HG02981 (cell line): ENCODE results near the gene POU1F1.
"Not testable (repeated sequence)": the region's sequence is repeated elsewhere in the genome, so short reads cannot be mapped to it uniquely, and the experiment has no call there.

Experiments used
- ATAC-seq: cut with Tn5 transposase; IDR thresholded peaks from one replicate; pipeline ENCODE4 v1.9.1; 2021; ENCODE audit warnings: mild to moderate bottlenecking, moderate library complexity; ENCODE audit not compliant: unreplicated experiment

Gene POU1F1

DNA sequence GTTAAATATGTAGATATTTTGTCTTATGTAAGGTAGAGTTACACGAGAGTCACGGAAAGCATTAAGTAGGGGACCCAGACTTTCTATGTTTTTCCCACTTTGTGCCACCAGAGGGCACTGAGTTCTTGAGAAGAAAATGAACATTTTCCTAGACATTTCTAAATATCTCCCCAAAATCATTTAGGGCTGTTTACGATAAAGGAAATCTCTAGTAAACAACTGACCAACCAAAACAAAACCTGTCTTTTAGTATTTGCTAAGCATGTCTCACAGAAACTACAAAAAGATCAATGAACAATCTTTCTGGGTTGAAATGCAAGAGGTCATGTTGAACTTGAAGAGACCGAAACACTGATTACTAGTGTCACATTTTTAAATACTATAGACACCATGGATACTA lies 16.1 kb downstream of the POU1F1 start:
- peak; percentile 74 for ATAC-seq

DNA sequence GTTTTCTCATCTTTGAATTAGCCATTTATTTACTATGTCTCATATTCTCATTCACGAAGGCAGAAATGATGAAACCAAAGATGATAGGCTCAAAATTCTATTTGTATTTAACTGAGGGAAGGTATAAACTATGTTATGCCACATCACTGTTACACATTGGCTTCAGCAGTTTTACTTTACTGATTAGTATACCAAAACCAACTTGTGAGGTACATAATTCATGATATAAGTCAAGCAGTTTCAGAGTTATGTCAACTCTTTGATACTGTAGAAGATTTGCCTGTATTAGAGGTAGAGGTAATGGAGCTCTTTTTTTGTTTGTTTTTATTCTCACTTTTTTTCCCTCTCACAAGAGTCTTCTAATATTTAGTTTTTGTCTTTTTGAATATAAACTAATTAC lies 26.4 kb downstream of the POU1F1 start:
- ATAC-seq: no peak

- no peak for ATAC-seq
These were observed 27.6 kb downstream of the POU1F1 start for GRCh38 chr3:87248831-87249230.

DNA sequence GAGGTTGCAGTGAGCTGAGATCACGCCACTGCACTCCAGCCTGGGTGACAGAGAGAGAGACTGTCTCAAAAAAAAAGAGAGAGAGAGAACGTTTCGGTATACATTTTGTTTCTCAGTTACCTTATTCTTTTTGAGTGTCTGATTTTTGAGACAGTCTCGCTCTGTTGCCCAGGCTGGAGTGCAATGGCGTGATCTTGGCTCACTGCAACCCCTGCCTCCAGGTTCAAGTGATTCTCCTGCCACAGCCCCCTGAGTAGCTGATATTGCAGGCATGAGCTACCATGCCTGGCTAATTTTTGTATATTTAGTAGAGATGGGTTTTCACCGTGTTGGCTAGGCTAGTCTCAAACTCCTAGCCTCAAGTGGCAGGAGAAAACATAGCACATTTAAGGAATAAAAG lies 28.2 kb downstream of the POU1F1 start:
- not testable (repeated sequence) for ATAC-seq

DNA sequence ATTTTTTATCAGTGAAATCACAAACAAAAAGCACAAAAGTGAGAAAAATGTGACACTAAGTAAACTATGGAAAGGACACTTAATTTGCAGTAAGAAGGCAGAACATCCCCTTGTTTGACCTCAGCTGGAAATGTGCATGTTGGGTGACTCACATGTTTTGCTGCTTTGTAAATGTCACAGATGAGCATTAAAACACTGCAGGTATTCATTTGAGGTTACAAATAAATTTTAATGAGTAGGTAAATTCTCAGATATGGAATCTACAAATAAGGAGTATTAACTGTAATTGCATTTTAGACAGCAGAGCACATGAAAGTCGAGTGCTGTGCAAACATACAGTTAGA lies 29.0 kb downstream of the POU1F1 start:
- no peak for ATAC-seq

DNA sequence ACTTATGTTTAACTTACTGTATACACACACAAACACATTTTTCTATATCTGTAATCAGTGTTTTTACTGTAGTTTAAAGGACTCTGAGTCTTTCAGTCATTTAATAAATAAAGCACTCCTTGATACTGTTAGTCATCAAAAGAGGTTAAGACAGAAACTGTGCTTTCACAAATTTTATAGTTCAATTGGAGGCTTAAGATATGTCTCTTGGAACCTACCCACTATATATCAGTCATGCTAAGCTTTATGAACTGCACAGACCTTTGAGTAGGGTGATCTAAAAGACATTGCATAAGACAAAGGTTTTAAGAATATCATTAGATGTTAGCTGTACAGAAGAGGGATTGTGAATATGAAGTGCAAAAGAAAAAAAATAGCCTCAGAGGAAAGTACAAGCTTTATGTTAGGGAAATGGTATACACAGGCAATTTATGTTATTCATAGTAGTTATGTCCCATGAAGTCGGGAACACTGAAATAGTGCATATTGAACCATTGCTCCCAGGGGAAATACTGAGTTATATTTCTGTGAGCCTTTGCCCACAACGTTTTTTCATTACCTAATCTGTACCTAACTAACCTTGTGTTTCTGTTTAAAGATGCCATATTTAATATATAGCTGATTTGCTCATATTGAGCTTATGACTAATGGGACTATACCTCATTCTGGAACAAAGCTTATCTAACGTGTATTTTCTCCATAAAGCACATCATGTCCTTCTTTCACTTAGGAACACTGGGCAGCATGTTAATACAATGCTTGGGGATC lies 29.5 kb downstream of the POU1F1 start:
- no peak for ATAC-seq

GRCh38 chr3:87236093-87236492 lies 40.3 kb downstream of the POU1F1 start:
- ATAC-seq: no peak

- ATAC-seq: no peak
These were observed 42.6 kb downstream of the POU1F1 start for GRCh38 chr3:87233805-87234204.

DNA sequence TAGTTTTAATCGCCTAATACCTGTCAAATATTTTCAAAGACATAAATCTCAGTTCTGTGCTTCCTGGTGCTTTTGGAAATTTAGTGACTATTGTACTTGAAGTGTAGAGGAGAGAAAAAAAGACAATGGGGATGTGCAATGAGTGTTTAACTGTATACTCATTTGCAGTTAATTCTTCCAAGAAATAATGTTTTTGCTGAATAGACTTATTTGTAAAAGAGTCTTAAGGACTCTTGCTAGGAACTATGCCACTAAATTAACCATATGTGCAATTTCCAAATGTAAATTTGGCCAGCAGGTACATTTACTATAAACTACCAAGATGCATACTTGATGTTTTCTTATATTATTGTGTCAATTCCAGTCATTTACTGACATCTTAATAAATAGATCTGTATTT lies 47.3 kb downstream of the POU1F1 start:
- ATAC-seq: no peak

DNA sequence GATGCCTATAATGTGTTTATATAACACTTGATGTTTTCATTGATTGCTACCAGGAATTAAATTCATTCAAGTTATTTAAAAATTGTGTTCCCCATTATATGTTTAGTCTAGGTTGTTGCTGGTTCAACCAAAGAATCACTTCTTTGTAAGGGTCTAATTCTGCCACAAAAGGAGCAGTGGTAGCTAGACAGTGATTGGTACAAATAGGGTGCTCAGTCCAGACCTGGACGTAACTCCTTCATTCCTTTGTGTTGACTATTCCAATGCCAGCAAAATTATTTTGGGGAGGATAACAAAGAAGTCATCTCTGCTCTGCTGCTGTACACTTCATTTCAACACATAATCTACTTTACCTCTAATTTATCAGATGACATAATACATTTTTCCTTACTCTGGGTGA lies 48.1 kb downstream of the POU1F1 start:
- no peak for ATAC-seq

DNA sequence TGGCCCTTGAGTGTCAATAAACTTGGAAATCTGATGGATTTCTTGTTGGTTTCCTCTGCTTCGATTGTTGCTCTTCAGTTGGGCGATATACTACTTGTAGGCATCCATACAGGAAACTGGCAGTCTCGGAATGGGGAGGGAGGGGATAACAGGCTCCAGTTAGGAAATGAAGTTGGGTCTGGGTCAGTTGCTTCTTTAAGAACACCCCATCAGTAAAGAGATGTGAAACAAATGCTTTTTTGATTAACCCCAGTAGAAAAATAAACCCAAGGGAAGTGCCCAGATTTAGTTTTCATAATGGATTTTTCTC lies 48.6 kb downstream of the POU1F1 start:
- peak; percentile 3 for ATAC-seq

- ATAC-seq: peak; percentile 95
These were observed 49.1 kb downstream of the POU1F1 start, which contains the start of gene CHMP2B for GRCh38 chr3:87227104-87227834. CHMP2B (plus strand) TSS chr3:87227309; CDS start chr3:87227523, 214 bp downstream.

GRCh38 chr3:87225659-87226058 lies 50.7 kb downstream of the POU1F1 start:
- ATAC-seq: no peak

- ATAC-seq: no peak
These were observed 56.8 kb downstream of the POU1F1 start for GRCh38 chr3:87219611-87220010.

GRCh38 chr3:87218560-87218959 lies 57.8 kb downstream of the POU1F1 start:
- no peak for ATAC-seq
